ENCODE results near the gene DIP2B. TPM values are rescaled to one million over a fixed set of nuclear protein-coding genes. Genes with fewer than 3 reads are reported as not detected.

Gene DIP2B
- total and polyA plus RNA-seq, 2 of the 13 experiments (the other 11 are each of a cell fraction or from before 2014, with no cell fraction given): 32.1 to 35.8 TPM

DNA sequence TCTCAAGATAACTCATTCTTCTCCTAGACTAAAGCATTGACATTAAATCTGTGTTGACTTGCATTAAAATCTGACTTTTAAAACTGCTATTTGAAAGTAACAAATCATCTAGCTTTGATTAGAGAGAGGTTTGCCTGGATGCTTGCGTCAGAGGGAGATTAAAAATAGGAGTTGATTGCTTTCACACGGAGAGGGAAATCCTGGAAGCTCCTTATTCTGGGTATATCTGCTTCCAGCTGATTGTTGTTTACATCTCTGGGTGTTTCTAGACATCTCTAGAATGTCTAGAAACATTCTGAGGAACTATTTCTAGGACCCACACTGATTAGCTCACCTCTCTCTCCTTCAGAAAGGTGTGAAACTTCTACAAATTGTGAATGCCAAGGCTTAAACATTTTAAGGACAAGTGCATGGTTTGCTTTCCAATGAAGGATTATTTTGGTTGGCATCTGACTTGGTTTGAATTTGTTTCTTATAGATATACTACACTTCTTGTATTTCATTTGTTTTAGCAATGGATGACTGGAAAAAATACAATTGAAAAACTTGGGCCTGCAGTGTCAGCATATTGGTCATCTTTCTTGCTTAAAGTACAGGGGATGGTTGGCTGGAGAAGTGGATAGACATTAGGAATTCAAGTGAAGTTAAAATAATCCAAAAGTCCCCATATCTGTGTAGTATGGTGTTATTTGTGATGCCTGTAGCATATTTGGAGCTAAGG, 2.1 kb downstream of the DIP2B start:
- FAIRE-seq (no peak), DNase-seq (ENCODE audit: low spot score) (no peak), ATAC-seq (no peak)
- H3K9ac ChIP-seq (ENCODE audit: insufficient read depth, low read depth, low read length): peak overlapping the region; percentile 97
- peak overlapping the region; percentile 89 to 98 (median 90) for H3K4me3 ChIP-seq (replicated peaks in 1 of 3; ENCODE audit: insufficient read depth in 1 of 3, low read depth in 2 of 3, low read length in 3 of 3)
- BruUV-seq (replicated peaks): no TSS peak
- H3K79me2 ChIP-seq (ENCODE audit: insufficient read depth, low read length): peaks cover 69% of the 10 kb centered on the region
- H3K4me1 ChIP-seq (ENCODE audit: insufficient read depth, low read length): peaks cover 57% of the 10 kb centered on the region
- intact Hi-C loops (cut with micrococcal nuclease; ENCODE audit: unreplicated experiment) (loop anchor here (5.0 to 10.0 kb wide), 3 partner anchors 40 to 228 kb away; no protein-coding TSS in a partner anchor), in situ Hi-C loops (cut with HindIII; ENCODE audit: extremely low pct_ligation_motif_present, low pct_unique_long_range_greater_than_20kb) (loop anchor here (5.0 kb wide), 1 partner anchor 130 kb away; no protein-coding TSS in a partner anchor)
- no peaks in the 10 kb centered on the region; the same call in 1 of the 2 replicates for H4K20me1 ChIP-seq (ENCODE audit: insufficient read depth, low read length)
- H3K4me2 ChIP-seq (ENCODE audit: low read depth, low read length): peak overlapping the region; percentile 88
- POLR2A ChIA-PET: interaction anchor here (0.9 to 3.9 kb wide), 3 partner anchors 17 to 42 kb away, joined by 3 to 27 read pairs (median 5); no protein-coding TSS in a partner anchor
- 16% methylated on average over 2 of the region's 2 CpGs for WGBS (ENCODE audit: low lambda C conversion rate)
- H3K27me3 ChIP-seq (ENCODE audit: control insufficient read depth in 1 of 2, insufficient read depth in 2 of 2, low read length in 2 of 2): no peaks in the 10 kb centered on the region; a peak in 1 of 5 replicates
- H3K36me3 ChIP-seq (replicated peaks in 1 of 2; ENCODE audit: control insufficient read depth in 1 of 2, insufficient read depth in 2 of 2, low read length in 2 of 2): no peaks in the 10 kb centered on the region
- peak overlapping the region; percentile 93 for H3K27ac ChIP-seq (ENCODE audit: extremely low read length, insufficient read depth, low read length)
- no peak for TF ChIP-seq RBM39 (IDR thresholded peaks at IDR 0.05; ENCODE audit: low read depth, low read length, poor library complexity, severe bottlenecking)
- no peak for TF ChIP-seq BRCA1 (CRISPR knock-in tag; IDR thresholded peaks at IDR 0.05)
- TF ChIP-seq TEAD3 (CRISPR knock-in tag; optimal IDR thresholded peaks at IDR 0.05; ENCODE audit: borderline replicate concordance): no peak
- TF ChIP-seq RBFOX2 (IDR thresholded peaks at IDR 0.05; ENCODE audit: low read depth, low read length): 0 out of 2 replicates have a peak, but pooled peaks have one; percentile 28
- peak; percentile 72 for TF ChIP-seq MAFK (conservative IDR thresholded peaks at IDR 0.05 in 1 of 2, IDR thresholded peaks at IDR 0.05 in 1 of 2; ENCODE audit: low read length in 2 of 2)
- TF ChIP-seq MAFF (IDR thresholded peaks at IDR 0.05; ENCODE audit: low read depth, low read length): peak; percentile 48
- no peak for TF ChIP-seq ZNF672 (CRISPR knock-in tag; IDR thresholded peaks at IDR 0.05)
- TF ChIP-seq, protein P1, sequence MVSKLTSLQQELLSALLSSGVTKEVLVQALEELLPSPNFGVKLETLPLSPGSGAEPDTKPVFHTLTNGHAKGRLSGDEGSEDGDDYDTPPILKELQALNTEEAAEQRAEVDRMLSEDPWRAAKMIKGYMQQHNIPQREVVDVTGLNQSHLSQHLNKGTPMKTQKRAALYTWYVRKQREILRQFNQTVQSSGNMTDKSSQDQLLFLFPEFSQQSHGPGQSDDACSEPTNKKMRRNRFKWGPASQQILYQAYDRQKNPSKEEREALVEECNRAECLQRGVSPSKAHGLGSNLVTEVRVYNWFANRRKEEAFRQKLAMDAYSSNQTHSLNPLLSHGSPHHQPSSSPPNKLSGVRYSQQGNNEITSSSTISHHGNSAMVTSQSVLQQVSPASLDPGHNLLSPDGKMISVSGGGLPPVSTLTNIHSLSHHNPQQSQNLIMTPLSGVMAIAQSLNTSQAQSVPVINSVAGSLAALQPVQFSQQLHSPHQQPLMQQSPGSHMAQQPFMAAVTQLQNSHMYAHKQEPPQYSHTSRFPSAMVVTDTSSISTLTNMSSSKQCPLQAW (CRISPR knock-in tag; IDR thresholded peaks at IDR 0.05): no peak
- H3K9me3 ChIP-seq (ENCODE audit: low read length): no peaks in the 10 kb centered on the region
- H2AFZ ChIP-seq (ENCODE audit: low read length): no peak overlapping the region
- CTCF ChIA-PET (ENCODE audit: low intra/inter-chr PET ratio, low total read pairs): no interaction called here
